SK-N-MC (cell line): ENCODE data around the gene ANKUB1.
"Not testable (repeated sequence)": the region's sequence is repeated elsewhere in the genome, so short reads cannot be mapped to it uniquely, and the experiment has no call there.

Experiments used
- DNase-seq: peaks from one replicate; pipeline ENCODE4 v3.0.0-alpha.2; 2011; ENCODE audit warnings: low read depth, low spot score
- H3K27ac ChIP-seq: fragments of 200-600 bp; sonication (generic); 2 replicates; pipeline ENCODE4 v1.5.1; 2016; ENCODE audit warnings: mixed run types
- H3K36me3 ChIP-seq: fragments of 200-600 bp; sonication (generic); 2 replicates; pipeline ENCODE4 v1.6.1; 2017; ENCODE audit warnings: antibody characterized with exemption, low read length, mixed read lengths; ENCODE audit not compliant: insufficient read depth
- H3K4me3 ChIP-seq: fragments of 200-600 bp; sonication (generic); 2 replicates; pipeline ENCODE4 v1.5.1; 2016
- H3K9ac ChIP-seq: fragments of 200-600 bp; sonication (generic); 2 replicates; pipeline ENCODE4 v1.8.0; 2017; ENCODE audit warnings: mixed run types, mixed read lengths; ENCODE audit not compliant: insufficient read length
- H3K9me3 ChIP-seq: fragments of 200-600 bp; sonication (generic); 2 replicates; pipeline ENCODE4 v1.6.1; 2017; ENCODE audit warnings: low read depth, mild to moderate bottlenecking, antibody characterized with exemption, low read length, moderate library complexity, mixed read lengths
- EZH2 ChIP-seq: fragments of 200-600 bp; sonication (generic); IDR thresholded peaks from one replicate; pipeline ENCODE4 v1.6.1; 2017; ENCODE audit warnings: antibody characterized with exemption
- FOXP2 ChIP-seq: optimal IDR thresholded peaks from 2 replicates; pipeline ENCODE3; 2011; ENCODE audit warnings: mild to moderate bottlenecking, moderate library complexity; ENCODE audit not compliant: insufficient read depth; ENCODE audit errors: extremely low read length, control extremely low read depth
- POLR2AphosphoS5 ChIP-seq: IDR thresholded peaks from 2 replicates; pipeline ENCODE4 v1.6.1; 2012; ENCODE audit warnings: mild to moderate bottlenecking, low read depth, low read length, borderline replicate concordance

ANKUB1 gene

GRCh38 chr3:149792452-149793270, at the start of gene ANKUB1:
ANKUB1 (minus strand) TSS chr3:149792554; CDS start chr3:149792366, 188 bp downstream.
- no peak within 1 kb of the TSS for H3K4me3 ChIP-seq
- no peak within 1 kb of the TSS for H3K27ac ChIP-seq
- DNase-seq: no peak
- H3K36me3 ChIP-seq: no peaks in the 10 kb centered on the region
- H3K9ac ChIP-seq: no peak within 1 kb of the TSS
- no peaks in the 10 kb centered on the region for H3K9me3 ChIP-seq
- no peak for TF ChIP-seq POLR2AphosphoS5
- TF ChIP-seq FOXP2: no peak
- TF ChIP-seq EZH2: no peak

- no peak for DNase-seq
- H3K9ac ChIP-seq: no peak overlapping the region
These were observed 47.5 kb upstream of the ANKUB1 start for GRCh38 chr3:149839896-149840295.

GRCh38 chr3:149839469-149839868, 47.1 kb upstream of the ANKUB1 start:
- DNase-seq, H3K9ac ChIP-seq, H3K36me3 ChIP-seq, H3K27ac ChIP-seq, H3K9me3 ChIP-seq, H3K4me3 ChIP-seq: not testable (repeated sequence)

More at GRCh38 chr3:149839896-149840295, 47.5 kb upstream of the ANKUB1 start:
- no peaks in the 10 kb centered on the region for H3K36me3 ChIP-seq
- no peaks in the 10 kb centered on the region for H3K9me3 ChIP-seq
- no peak overlapping the region for H3K27ac ChIP-seq
- TF ChIP-seq EZH2 (no peak), FOXP2 (no peak), POLR2AphosphoS5 (no peak)
- H3K4me3 ChIP-seq: no peak overlapping the region

- not testable (repeated sequence) for H3K9me3 ChIP-seq, H3K9ac ChIP-seq, H3K4me3 ChIP-seq, H3K36me3 ChIP-seq, H3K27ac ChIP-seq, DNase-seq
These were observed 46.1 kb upstream of the ANKUB1 start for GRCh38 chr3:149838491-149838890.

- Histone ChIP-seq H3K9me3 (peaks cover 20% of the 10 kb centered on the region; the same call in 1 of the 2 replicates), H3K27ac (no peak overlapping the region), H3K4me3 (no peak overlapping the region), H3K9ac (no peak overlapping the region), H3K36me3 (no peaks in the 10 kb centered on the region)
- TF ChIP-seq FOXP2 (no peak), EZH2 (no peak), POLR2AphosphoS5 (no peak)
- DNase-seq: no peak
These were observed 40.9 kb upstream of the ANKUB1 start for GRCh38 chr3:149833241-149833640.

- DNase-seq: no peak
- Histone ChIP-seq H3K36me3 (no peaks in the 10 kb centered on the region), H3K9me3 (peaks cover 20% of the 10 kb centered on the region; the same call in 1 of the 2 replicates), H3K4me3 (no peak overlapping the region), H3K9ac (no peak overlapping the region), H3K27ac (no peak overlapping the region)
- TF ChIP-seq EZH2: no peak
- TF ChIP-seq POLR2AphosphoS5: no peak
- no peak for TF ChIP-seq FOXP2
These were observed 39.7 kb upstream of the ANKUB1 start for GRCh38 chr3:149832086-149832485.

- Histone ChIP-seq H3K4me3 (no peak overlapping the region), H3K9me3 (peaks cover 20% of the 10 kb centered on the region; the same call in 1 of the 2 replicates), H3K36me3 (no peaks in the 10 kb centered on the region), H3K9ac (no peak overlapping the region), H3K27ac (no peak overlapping the region)
- TF ChIP-seq POLR2AphosphoS5: no peak
- TF ChIP-seq EZH2: no peak
- no peak for TF ChIP-seq FOXP2
- no peak for DNase-seq
These were observed 39.0 kb upstream of the ANKUB1 start for GRCh38 chr3:149831321-149831720.

- no peak for TF ChIP-seq EZH2
- no peak for TF ChIP-seq FOXP2
- Histone ChIP-seq H3K9ac (no peak overlapping the region), H3K9me3 (peaks cover 20% of the 10 kb centered on the region; the same call in 1 of the 2 replicates), H3K4me3 (no peak overlapping the region), H3K27ac (no peak overlapping the region), H3K36me3 (no peaks in the 10 kb centered on the region)
- DNase-seq: no peak
These were observed 38.5 kb upstream of the ANKUB1 start for GRCh38 chr3:149830902-149831301.

GRCh38 chr3:149829631-149830030, 37.3 kb upstream of the ANKUB1 start:
- H3K4me3 ChIP-seq, H3K9ac ChIP-seq: not testable (repeated sequence)
- peaks cover 20% of the 10 kb centered on the region; the same call in 1 of the 2 replicates for H3K9me3 ChIP-seq

More at GRCh38 chr3:149829631-149830030, 37.3 kb upstream of the ANKUB1 start:
- not testable (repeated sequence) for DNase-seq, H3K27ac ChIP-seq, H3K36me3 ChIP-seq
